ENCODE measurements around the gene TCOF1. TPM values are rescaled to one million over a fixed set of nuclear protein-coding genes. Genes with fewer than 3 reads are reported as not detected.

Gene TCOF1
- total RNA-seq, 1 donor from 2014 or later = 8.4 TPM

Other genes starting within 250 kb of the TCOF1 start
- 223 TPM for gene PDGFRB, start 201.9 kb upstream of the TCOF1 start, total RNA-seq (ENCODE audit: insufficient read depth, low replicate concordance)
- 2.4 TPM for gene CDX1, start 190.9 kb upstream of the TCOF1 start, total RNA-seq (ENCODE audit: insufficient read depth, low replicate concordance)
- gene SLC6A7, start 167.6 kb upstream of the TCOF1 start, total RNA-seq (ENCODE audit: insufficient read depth, low replicate concordance) = 10.8 TPM
- 5.8 TPM for gene CAMK2A, start 67.9 kb upstream of the TCOF1 start, total RNA-seq (ENCODE audit: insufficient read depth, low replicate concordance)
- 15.9 TPM for gene ARSI, start 54.8 kb upstream of the TCOF1 start, total RNA-seq (ENCODE audit: insufficient read depth, low replicate concordance)
- 31.1 TPM for gene CD74, start 55.2 kb downstream of the TCOF1 start, total RNA-seq (ENCODE audit: insufficient read depth, low replicate concordance)
- gene RPS14, start 92.0 kb downstream of the TCOF1 start, total RNA-seq (ENCODE audit: insufficient read depth, low replicate concordance) = 1,414 TPM
- gene NDST1, start 150.4 kb downstream of the TCOF1 start, total RNA-seq (ENCODE audit: insufficient read depth, low replicate concordance) = 47.4 TPM